Measurements from ENCODE around the gene PXYLP1. TPM values are rescaled to one million over a fixed set of nuclear protein-coding genes. Genes with fewer than 3 reads are reported as not detected.

The PXYLP1 gene
- total RNA-seq, 1 donor from 2014 or later: 7.1 TPM

DNA sequence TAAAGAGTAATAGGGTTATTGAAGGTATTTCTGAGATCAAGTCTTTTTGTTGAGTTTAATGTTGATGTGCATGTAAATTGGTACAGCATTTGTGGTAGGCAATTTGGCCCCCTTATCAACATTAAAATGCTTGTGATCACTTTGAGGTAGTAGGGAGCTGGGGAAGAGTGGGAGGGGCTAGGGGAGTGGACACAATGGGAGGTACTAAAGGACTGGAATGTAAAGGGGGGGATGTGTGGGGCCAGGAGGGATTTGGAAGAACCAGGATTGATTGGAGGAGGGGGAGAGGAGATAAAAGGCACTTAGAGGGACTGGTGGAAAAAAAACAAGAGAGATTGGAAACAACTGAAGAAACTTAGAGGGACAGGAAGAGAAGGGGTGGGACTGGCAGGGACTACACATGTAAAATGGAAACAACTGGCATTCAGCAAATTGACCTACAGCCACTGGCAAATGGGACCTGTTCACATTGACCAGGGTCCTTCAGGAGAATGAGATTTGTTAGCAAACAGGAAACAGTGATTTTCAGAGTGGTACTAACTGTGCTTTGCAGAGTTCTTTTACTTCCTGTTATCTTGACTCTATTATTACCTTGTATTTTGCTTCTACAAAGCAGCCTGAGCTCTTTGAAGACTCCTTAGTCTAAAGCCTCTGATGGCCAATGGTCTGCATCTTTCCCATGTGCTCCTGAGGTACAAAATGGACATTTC, 88.9 kb downstream of the PXYLP1 start:
- DNase-seq (ENCODE audit: low spot score): no peak

- no peak for DNase-seq (ENCODE audit: low spot score)
Measured at GRCh38 chr3:141321109-141321497, 89.5 kb downstream of the PXYLP1 start.

- no peak for DNase-seq (ENCODE audit: low spot score)
Measured at GRCh38 chr3:141323936-141324704, 92.5 kb downstream of the PXYLP1 start.

DNA sequence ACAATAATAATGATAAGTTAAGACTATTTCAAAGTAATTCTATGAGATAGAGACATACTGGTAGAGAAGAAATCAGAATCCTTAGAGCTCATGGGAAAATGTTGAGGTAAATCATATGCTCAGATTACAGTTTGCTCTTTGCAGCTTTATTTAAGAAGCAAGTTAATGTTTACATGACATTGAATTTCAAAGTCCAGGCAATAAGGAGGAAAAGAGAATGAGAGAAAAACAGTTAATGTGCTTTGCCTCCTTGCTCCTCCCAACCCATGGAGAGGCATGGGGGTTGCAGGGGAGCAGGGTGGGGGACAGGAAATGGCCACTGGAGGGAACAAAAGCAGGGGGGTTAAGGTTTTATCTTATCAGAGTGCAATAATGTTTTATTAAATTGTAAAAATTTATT, 94.5 kb downstream of the PXYLP1 start:
- no peak for DNase-seq (ENCODE audit: low spot score)

DNA sequence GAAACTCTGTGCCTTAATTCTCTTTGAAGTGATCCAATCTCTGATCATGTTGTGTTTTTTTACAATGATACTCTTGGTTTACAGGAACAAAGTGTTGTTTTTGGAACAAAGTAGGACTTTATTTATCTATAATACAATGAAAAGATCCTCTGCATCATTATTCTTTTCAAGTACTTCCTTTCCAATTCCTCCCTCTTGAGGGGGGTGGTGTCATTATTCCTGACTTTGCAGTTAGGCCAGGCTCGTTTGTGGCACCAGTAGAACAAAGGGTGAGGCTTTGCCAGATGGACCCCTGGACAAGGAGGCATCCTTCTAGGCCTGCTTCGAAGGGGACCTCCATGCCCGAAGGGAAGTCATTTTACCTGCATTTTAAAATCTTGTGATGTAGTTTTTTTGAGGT, 95.0 kb downstream of the PXYLP1 start:
- DNase-seq (ENCODE audit: low spot score): no peak

GRCh38 chr3:141328286-141329166, 96.9 kb downstream of the PXYLP1 start:
- no peak for DNase-seq (ENCODE audit: low spot score)

DNA sequence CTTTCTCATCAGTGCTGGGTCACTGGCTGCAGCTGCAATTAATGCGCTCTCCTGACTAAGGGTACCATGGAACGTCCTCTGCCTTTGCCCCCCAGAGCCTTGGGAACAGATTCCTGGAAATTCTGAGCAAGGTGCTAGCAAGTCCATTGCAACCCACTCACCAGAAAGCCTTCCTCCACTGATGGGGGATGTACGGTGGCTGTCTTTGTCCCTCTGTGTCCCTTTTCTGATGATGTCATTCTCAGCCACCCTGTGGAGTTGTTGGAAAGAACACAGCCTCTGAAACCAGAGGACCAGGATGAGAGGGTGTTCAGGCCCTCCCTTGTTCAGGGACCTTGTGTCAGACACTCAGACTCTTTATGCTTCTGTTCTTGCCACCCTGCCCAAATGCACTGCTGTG, 98.6 kb downstream of the PXYLP1 start:
- DNase-seq (ENCODE audit: low spot score): no peak

GRCh38 chr3:141330718-141331376, 99.2 kb downstream of the PXYLP1 start:
- no peak for DNase-seq (ENCODE audit: low spot score)

GRCh38 chr3:141331377-141332318, 100.0 kb downstream of the PXYLP1 start:
- DNase-seq (ENCODE audit: low spot score): no peak

- no peak for DNase-seq (ENCODE audit: low spot score)
Measured at GRCh38 chr3:141332416-141332815, 100.8 kb downstream of the PXYLP1 start.

DNA sequence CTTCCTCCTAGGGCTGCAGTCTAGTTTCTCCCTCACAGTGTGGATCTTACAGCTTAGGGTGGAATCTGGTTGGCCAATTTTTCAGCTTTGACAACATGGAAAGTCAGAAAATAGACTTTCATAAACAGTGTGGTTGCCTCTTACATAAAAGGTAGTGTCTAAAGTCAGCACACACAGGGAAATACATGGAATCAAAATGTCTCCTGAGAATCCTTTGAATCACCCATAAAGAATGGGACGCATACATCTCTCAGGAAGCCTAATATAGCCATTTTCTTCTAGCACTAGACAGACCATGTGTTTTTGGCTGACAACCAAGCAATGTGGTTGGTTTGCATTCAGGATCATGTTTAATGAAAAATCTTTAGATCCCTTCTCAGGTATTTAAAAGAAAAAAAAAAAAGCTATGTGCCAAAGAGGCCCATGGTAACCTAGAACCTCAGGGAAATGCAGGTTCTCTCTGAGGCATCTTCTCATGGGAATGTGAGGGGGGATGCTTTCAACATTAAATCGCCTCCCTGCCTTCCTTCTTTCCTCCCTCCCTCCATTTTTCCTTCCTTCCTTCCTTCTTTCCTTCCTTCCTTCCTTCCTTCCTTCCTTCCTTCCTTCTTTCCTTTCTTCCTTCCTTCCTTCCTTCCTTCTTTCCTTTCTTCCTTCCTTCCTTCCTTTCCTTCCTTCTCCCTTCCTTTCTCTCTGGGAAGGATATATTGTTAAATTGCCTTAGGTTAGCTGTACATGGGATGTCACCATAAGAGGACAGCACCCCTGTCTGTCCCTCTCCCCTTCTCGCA, 102.4 kb downstream of the PXYLP1 start:
- DNase-seq (ENCODE audit: low spot score): no peak

DNA sequence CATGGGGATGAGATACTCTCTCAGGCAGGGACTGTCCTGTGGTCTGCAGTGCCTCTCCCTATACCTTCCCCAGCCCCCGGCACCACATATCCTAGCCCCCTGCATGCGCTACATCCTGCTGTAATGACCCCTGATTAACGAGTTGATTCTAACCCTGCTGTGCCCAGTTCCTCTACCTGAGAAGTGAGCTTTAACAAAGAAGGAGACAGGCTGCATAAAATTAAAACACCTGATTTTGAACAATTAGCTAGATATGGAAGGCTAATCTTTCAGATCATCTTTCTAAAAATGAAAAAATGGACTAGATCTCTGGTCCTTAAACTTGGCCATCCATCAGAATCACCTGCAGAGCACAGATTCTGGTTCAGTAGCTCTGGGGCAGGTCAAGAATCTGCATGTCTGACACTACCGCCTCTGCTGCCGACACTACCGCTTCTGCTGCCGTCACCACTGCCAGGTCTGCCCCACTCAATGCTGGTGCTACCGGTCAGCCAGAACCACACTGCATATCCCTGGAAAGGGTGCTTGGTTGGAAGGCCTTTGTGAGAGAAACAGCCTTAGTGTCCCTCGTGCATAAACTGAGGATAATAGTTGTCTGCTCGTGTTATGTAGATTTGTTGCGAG, 103.1 kb downstream of the PXYLP1 start:
- DNase-seq (ENCODE audit: low spot score): no peak

DNA sequence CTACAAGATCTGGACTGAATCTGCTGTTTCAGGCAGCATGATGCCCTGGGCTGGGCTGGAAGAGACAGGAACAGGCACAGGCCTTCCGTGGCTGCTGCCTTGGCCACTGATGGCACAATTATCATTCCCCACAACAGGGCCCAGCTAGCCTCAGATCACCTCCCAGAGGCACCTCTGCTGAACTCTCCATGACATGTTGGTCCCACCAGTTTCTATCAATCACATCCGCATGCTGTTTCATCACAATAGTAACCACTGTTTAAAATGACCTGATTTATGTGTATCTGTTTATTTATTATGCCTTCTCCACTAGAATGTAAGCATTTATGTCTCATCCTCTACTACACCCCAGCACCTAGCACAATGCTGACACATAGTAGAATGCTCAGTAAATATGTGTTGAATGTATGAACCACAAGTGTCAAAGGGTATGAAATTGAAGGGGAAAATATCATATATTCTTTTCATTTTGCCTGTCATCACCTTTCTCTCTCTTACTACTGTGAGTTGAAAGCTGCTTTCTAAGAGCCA, 104.0 kb downstream of the PXYLP1 start:
- no peak for DNase-seq (ENCODE audit: low spot score)

GRCh38 chr3:141336672-141337522, 105.3 kb downstream of the PXYLP1 start:
- no peak for DNase-seq (ENCODE audit: low spot score)

DNA sequence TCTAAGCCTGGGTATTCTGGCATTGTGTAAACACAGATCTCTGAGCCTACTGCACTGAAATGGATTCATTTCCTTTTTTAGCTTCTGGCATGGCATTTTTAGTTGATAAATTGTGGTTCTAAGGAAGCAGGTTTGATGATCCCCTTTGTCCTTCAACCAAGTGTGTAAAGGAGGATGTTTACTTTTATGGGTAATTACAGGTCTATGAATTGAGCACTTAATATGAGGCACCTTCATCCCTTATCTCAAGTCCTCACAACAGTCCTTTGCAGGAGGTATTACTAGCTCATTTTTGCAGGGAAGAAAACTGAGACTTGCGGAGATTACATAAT, 105.9 kb downstream of the PXYLP1 start:
- DNase-seq (ENCODE audit: low spot score): no peak

DNA sequence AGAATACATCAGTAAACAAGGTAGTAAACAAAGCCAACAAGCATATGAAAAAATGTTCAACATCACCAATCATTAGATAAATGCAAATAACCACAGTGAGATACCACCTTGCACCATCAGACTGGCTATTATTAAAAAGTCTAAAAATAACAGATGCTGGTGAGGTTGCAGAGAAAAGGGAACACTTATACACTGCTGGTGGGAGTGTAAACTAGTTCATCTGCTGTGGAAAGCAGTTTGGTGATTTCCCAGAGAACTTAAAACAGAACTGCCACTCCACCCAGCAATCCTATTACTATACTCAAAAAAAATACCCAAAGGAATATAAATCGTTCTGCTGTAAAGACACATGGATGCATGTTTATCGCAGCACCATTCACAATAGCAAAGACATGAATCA, 106.4 kb downstream of the PXYLP1 start:
- DNase-seq (ENCODE audit: low spot score): no peak

- no peak for DNase-seq (ENCODE audit: low spot score)
Measured at GRCh38 chr3:141338881-141339280, 107.3 kb downstream of the PXYLP1 start.

- no peak for DNase-seq (ENCODE audit: low spot score)
Measured at GRCh38 chr3:141341536-141341935, 109.9 kb downstream of the PXYLP1 start.

Measured in mesenteric fat pad (tissue), 1 donor.